Body of pancreas (tissue), 4 donors: ENCODE results near the gene RYR3.

Experiments used
- POLR2A ChIP-seq, 3 donors: fragments of 450-650 bp; IDR thresholded peaks; one replicate each; pipeline ENCODE4 v1.6.1; 2016; ENCODE audit warnings: antibody characterized with exemption in 3 of 3, mild to moderate bottlenecking in 2 of 3
- TF ChIP-seq, protein P1 (sequence below), 7 experiments: fragments of 450-650 bp in 4 of 7; fragments of 200-600 bp in 3 of 7; sonication (generic) in 3 of 7; IDR thresholded peaks; one replicate each; pipeline ENCODE4 v1.5.1; 2016 to 2019; ENCODE audit warnings: antibody characterized with exemption in 7 of 7

DNA sequence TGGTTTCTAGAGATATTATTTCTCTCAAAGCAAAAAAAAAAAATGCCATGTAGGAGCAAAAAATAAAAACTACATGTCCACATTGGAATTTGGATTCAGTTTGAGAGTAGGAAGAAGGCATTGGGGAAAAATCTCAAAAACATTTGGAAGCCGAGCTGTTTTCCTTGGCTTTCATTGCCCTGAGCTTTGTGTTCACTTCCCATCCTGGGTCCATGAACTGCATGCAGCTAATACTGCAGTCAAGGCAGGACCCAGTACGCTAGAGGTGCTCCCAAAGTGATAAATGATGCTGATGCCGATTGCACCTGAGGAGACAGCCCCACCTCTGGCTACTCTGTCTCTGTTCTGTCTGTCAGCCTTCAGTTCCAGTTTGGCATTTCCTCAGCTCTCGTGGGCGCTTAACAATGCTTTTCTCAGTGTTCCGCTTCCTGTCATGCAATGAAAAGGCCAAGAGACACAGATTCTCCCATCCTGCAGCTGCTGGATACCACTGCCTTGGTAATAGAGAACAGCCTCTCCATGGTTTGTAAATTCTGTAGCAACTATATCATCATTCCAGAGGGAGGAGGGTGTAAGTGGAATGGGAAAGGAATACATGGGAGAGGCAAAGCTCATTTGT, 181.8 kb downstream of the RYR3 start:
- no peak for TF ChIP-seq POLR2A (IDR thresholded peaks at IDR 0.05)
- TF ChIP-seq, protein P1, sequence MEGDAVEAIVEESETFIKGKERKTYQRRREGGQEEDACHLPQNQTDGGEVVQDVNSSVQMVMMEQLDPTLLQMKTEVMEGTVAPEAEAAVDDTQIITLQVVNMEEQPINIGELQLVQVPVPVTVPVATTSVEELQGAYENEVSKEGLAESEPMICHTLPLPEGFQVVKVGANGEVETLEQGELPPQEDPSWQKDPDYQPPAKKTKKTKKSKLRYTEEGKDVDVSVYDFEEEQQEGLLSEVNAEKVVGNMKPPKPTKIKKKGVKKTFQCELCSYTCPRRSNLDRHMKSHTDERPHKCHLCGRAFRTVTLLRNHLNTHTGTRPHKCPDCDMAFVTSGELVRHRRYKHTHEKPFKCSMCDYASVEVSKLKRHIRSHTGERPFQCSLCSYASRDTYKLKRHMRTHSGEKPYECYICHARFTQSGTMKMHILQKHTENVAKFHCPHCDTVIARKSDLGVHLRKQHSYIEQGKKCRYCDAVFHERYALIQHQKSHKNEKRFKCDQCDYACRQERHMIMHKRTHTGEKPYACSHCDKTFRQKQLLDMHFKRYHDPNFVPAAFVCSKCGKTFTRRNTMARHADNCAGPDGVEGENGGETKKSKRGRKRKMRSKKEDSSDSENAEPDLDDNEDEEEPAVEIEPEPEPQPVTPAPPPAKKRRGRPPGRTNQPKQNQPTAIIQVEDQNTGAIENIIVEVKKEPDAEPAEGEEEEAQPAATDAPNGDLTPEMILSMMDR (IDR thresholded peaks at IDR 0.05), result no peak
